HuH-7.5 (cell line): ENCODE measurements around the gene SORCS2.

ENCODE experiments used
- DNase-seq: peaks from one replicate; pipeline ENCODE4 v3.0.0; 2011; ENCODE audit warnings: low spot score

Gene SORCS2

GRCh38 chr4:7734651-7735260 is 542.4 kb downstream of the SORCS2 start:
- DNase-seq, result no peak

- no peak for DNase-seq
Measured at GRCh38 chr4:7735395-7735794, 543.1 kb downstream of the SORCS2 start.

- no peak for DNase-seq
Measured at GRCh38 chr4:7735961-7736360, 543.6 kb downstream of the SORCS2 start.

GRCh38 chr4:7736436-7737267 is 544.3 kb downstream of the SORCS2 start:
- no peak for DNase-seq

- no peak for DNase-seq
Measured at GRCh38 chr4:7737268-7737645, 544.9 kb downstream of the SORCS2 start.

GRCh38 chr4:7737752-7738457 is 545.6 kb downstream of the SORCS2 start:
- no peak for DNase-seq

GRCh38 chr4:7738458-7739076 is 546.2 kb downstream of the SORCS2 start:
- no peak for DNase-seq

GRCh38 chr4:7739077-7739917 is 547.0 kb downstream of the SORCS2 start:
- no peak for DNase-seq

- DNase-seq, result no peak
Measured at GRCh38 chr4:7739918-7740865, 547.9 kb downstream of the SORCS2 start.

- no peak for DNase-seq
Measured at GRCh38 chr4:7740866-7741525, 548.7 kb downstream of the SORCS2 start.

- DNase-seq, result no peak
Measured at GRCh38 chr4:7741946-7742806, 549.8 kb downstream of the SORCS2 start.

GRCh38 chr4:7742807-7743280 is 550.5 kb downstream of the SORCS2 start:
- no peak for DNase-seq

- no peak for DNase-seq
Measured at GRCh38 chr4:7744142-7744804, 551.9 kb downstream of the SORCS2 start.

- no peak for DNase-seq
Measured at GRCh38 chr4:7745301-7745885, 553.1 kb downstream of the SORCS2 start.

- DNase-seq, result no peak
Measured at GRCh38 chr4:7746351-7747061, 554.2 kb downstream of the SORCS2 start.

- DNase-seq, result no peak
Measured at GRCh38 chr4:7747062-7747385, 554.7 kb downstream of the SORCS2 start.

- DNase-seq, result no peak
Measured at GRCh38 chr4:7747566-7747965, 555.2 kb downstream of the SORCS2 start.
